Measurements from ENCODE around the gene ABHD11.

- TF ChIP-seq CTCF (IDR thresholded peaks at IDR 0.05) (no peak), POLR2A (IDR thresholded peaks at IDR 0.05) (no peak)
Observed at GRCh38 chr7:73717025-73717807, 21.4 kb downstream of the ABHD11 start.

All from uterus (tissue), 2 donors.